Measurements from ENCODE around the gene ABAT.

ABAT gene

DNA sequence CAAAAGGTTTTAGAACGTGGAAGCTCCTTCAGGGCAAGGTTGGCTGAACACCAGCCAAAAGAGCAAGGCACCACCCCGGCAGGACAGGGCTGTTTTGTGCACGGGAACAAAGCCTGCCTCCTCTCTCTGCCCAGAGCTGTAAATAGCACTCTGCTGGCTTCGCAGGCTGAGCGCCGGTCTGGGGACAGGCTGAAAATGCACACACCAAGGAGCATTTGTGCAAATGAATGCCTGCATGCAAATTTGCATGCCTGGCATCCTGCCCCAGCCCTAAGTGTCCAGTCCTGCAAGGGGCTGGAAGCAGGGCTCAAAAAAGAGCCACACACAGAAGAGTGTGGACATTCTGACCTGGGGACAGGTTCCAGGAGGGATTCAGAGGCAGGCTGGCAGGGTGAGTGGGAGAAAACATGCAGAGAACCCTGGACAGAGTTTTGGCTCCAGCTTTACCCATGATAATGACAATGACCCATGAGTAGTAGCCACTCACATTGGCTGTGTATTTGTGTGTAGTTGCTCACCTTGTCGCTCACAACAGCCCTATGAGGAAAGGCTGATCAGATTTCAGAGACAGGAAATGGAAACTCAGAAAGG lies 11.7 kb downstream of the ABAT start:
- TF ChIP-seq BACH2 (CRISPR knock-in tag; IDR thresholded peaks at IDR 0.05; ENCODE audit: borderline replicate concordance) (no peak), ZFP3 (CRISPR knock-in tag; IDR thresholded peaks at IDR 0.05) (no peak), ARNTL (CRISPR knock-in tag; IDR thresholded peaks at IDR 0.05; ENCODE audit: borderline replicate concordance, low read depth) (no peak)
- TF ChIP-seq, protein P1, sequence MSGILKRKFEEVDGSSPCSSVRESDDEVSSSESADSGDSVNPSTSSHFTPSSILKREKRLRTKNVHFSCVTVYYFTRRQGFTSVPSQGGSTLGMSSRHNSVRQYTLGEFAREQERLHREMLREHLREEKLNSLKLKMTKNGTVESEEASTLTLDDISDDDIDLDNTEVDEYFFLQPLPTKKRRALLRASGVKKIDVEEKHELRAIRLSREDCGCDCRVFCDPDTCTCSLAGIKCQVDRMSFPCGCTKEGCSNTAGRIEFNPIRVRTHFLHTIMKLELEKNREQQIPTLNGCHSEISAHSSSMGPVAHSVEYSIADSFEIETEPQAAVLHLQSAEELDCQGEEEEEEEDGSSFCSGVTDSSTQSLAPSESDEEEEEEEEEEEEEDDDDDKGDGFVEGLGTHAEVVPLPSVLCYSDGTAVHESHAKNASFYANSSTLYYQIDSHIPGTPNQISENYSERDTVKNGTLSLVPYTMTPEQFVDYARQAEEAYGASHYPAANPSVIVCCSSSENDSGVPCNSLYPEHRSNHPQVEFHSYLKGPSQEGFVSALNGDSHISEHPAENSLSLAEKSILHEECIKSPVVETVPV (CRISPR knock-in tag; IDR thresholded peaks at IDR 0.05) = no peak
- ATAC-seq = peak; percentile 47; the same call in 2 of the 3 replicates

DNA sequence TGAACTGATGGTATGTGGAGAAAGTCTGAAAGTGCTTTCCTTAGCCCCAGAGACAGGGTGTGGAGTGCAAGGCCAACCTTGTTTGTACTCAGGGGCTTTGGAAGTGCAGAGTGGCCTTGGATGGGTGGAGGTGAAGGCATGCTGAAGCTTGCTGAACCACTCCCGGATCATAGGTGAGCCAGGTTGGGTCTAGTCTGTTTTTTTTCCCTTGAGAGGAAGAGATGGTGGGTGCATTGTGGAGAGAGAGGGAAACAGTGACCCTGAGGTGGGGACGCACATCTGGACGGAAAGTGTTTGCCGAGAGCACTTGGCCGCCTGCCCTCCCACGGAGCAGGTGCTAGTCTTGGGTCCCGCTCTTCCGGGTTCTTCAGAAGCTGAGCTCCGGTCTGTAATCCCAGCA lies 12.5 kb downstream of the ABAT start:
- no peak for ATAC-seq
- TF ChIP-seq ZC3H10 (CRISPR knock-in tag; IDR thresholded peaks at IDR 0.05) (no peak), PPARA (CRISPR knock-in tag; IDR thresholded peaks at IDR 0.05; ENCODE audit: borderline replicate concordance) (no peak), OSR1 (CRISPR knock-in tag; IDR thresholded peaks at IDR 0.05) (no peak), TCF4 (CRISPR knock-in tag; IDR thresholded peaks at IDR 0.05; ENCODE audit: borderline replicate concordance) (no peak), BACH2 (CRISPR knock-in tag; IDR thresholded peaks at IDR 0.05; ENCODE audit: borderline replicate concordance) (no peak)
- TF ChIP-seq, protein P2, sequence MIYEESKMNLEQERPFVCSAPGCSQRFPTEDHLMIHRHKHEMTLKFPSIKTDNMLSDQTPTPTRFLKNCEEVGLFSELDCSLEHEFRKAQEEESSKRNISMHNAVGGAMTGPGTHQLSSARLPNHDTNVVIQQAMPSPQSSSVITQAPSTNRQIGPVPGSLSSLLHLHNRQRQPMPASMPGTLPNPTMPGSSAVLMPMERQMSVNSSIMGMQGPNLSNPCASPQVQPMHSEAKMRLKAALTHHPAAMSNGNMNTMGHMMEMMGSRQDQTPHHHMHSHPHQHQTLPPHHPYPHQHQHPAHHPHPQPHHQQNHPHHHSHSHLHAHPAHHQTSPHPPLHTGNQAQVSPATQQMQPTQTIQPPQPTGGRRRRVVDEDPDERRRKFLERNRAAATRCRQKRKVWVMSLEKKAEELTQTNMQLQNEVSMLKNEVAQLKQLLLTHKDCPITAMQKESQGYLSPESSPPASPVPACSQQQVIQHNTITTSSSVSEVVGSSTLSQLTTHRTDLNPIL (CRISPR knock-in tag; IDR thresholded peaks at IDR 0.05; ENCODE audit: low read depth) = no peak
- TF ChIP-seq, protein P3, sequence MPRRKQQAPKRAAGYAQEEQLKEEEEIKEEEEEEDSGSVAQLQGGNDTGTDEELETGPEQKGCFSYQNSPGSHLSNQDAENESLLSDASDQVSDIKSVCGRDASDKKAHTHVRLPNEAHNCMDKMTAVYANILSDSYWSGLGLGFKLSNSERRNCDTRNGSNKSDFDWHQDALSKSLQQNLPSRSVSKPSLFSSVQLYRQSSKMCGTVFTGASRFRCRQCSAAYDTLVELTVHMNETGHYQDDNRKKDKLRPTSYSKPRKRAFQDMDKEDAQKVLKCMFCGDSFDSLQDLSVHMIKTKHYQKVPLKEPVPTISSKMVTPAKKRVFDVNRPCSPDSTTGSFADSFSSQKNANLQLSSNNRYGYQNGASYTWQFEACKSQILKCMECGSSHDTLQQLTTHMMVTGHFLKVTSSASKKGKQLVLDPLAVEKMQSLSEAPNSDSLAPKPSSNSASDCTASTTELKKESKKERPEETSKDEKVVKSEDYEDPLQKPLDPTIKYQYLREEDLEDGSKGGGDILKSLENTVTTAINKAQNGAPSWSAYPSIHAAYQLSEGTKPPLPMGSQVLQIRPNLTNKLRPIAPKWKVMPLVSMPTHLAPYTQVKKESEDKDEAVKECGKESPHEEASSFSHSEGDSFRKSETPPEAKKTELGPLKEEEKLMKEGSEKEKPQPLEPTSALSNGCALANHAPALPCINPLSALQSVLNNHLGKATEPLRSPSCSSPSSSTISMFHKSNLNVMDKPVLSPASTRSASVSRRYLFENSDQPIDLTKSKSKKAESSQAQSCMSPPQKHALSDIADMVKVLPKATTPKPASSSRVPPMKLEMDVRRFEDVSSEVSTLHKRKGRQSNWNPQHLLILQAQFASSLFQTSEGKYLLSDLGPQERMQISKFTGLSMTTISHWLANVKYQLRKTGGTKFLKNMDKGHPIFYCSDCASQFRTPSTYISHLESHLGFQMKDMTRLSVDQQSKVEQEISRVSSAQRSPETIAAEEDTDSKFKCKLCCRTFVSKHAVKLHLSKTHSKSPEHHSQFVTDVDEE (CRISPR knock-in tag; IDR thresholded peaks at IDR 0.05) = no peak

DNA sequence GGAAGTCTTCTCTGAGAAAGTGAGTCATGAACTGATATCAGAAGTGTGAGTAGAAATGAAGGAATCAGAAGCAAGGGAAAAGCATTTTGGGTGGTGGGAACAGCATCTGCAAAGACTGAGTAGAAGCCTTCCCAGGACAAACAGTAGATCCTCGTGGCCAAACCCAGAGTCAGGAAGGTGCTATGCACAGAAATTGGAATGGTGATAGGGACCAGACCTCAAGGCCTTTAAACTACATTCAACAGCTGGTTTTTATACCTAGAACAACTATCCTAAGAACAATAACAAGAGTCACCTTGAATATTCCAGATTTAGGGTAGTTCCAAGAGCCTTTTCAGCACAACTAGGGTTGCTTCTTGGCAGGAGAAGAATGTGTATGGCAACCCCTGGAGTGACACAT lies 15.3 kb downstream of the ABAT start:
- TF ChIP-seq CSDC2 (CRISPR knock-in tag; IDR thresholded peaks at IDR 0.05) (no peak), ZNF8 (CRISPR knock-in tag; IDR thresholded peaks at IDR 0.05) (no peak), GLIS3 (CRISPR knock-in tag; IDR thresholded peaks at IDR 0.05) (no peak), ISL1 (CRISPR knock-in tag; IDR thresholded peaks at IDR 0.05) (no peak)
- ATAC-seq = no peak

DNA sequence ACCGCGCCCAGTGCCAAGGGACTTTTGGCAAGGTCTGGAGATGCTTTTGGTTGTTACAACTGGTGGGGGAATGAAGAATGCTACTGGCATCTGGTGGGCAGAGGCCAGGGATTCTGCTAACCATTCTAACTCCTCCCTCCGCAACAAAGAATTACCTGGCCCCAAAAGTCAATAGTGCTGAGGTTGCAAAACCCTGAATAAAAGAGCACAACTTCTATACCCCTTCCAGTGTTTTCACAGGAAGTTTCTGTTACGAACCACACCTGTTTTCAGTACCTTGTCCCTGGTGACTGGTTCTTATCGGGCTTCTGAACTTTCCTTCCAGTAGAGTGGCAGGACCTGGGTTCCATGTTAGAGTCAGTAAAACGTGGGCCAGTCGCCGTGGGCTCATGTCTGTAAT lies 17.3 kb downstream of the ABAT start:
- TF ChIP-seq TOX (CRISPR knock-in tag; IDR thresholded peaks at IDR 0.05; ENCODE audit: borderline replicate concordance) = no peak
- TF ChIP-seq PPARA (CRISPR knock-in tag; IDR thresholded peaks at IDR 0.05; ENCODE audit: borderline replicate concordance) = no peak
- TF ChIP-seq BACH2 (CRISPR knock-in tag; IDR thresholded peaks at IDR 0.05; ENCODE audit: borderline replicate concordance) = no peak
- TF ChIP-seq ZNF70 (CRISPR knock-in tag; IDR thresholded peaks at IDR 0.05) = no peak
- TF ChIP-seq ZFP3 (CRISPR knock-in tag; IDR thresholded peaks at IDR 0.05) = no peak
- no peak for TF ChIP-seq GLIS3 (CRISPR knock-in tag; IDR thresholded peaks at IDR 0.05)
- TF ChIP-seq ESRRG (CRISPR knock-in tag; IDR thresholded peaks at IDR 0.05) = no peak
- no peak for TF ChIP-seq RARB (CRISPR knock-in tag; IDR thresholded peaks at IDR 0.05)
- no peak for TF ChIP-seq CSDC2 (CRISPR knock-in tag; IDR thresholded peaks at IDR 0.05)
- TF ChIP-seq, protein P4, sequence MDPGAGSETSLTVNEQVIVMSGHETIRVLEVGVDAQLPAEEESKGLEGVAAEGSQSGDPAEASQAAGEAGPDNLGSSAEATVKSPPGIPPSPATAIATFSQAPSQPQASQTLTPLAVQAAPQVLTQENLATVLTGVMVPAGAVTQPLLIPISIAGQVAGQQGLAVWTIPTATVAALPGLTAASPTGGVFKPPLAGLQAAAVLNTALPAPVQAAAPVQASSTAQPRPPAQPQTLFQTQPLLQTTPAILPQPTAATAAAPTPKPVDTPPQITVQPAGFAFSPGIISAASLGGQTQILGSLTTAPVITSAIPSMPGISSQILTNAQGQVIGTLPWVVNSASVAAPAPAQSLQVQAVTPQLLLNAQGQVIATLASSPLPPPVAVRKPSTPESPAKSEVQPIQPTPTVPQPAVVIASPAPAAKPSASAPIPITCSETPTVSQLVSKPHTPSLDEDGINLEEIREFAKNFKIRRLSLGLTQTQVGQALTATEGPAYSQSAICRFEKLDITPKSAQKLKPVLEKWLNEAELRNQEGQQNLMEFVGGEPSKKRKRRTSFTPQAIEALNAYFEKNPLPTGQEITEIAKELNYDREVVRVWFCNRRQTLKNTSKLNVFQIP (CRISPR knock-in tag; IDR thresholded peaks at IDR 0.05; ENCODE audit: borderline replicate concordance, low read depth) = no peak
- no peak for TF ChIP-seq OSR1 (CRISPR knock-in tag; IDR thresholded peaks at IDR 0.05)
- TF ChIP-seq, protein P3 (CRISPR knock-in tag; IDR thresholded peaks at IDR 0.05) = no peak
- TF ChIP-seq ZNF8 (CRISPR knock-in tag; IDR thresholded peaks at IDR 0.05) = no peak
- no peak for TF ChIP-seq ZNF565 (CRISPR knock-in tag; conservative IDR thresholded peaks at IDR 0.05; ENCODE audit: low read depth)
- no peak for TF ChIP-seq ISL1 (CRISPR knock-in tag; IDR thresholded peaks at IDR 0.05)
- no peak for ATAC-seq

Data from SK-N-SH treated with all-trans-retinoic acid at 6 μM for 48 hours (cell line).